Right cardiac atrium (tissue), 5 donors: Measurements from ENCODE around the gene MAP7D1. TPM values are rescaled to one million over a fixed set of nuclear protein-coding genes. Genes with fewer than 3 reads are reported as not detected.

Source experiments
- ATAC-seq, 2 donors: fragments of 200-7000 bp; cut with Tn5 transposase; one replicate each; pipeline versions ENCODE4 v1.8.0 to v1.9.1; 2020; ENCODE audit warnings: moderate library complexity in 2 of 2, mild to moderate bottlenecking in 1 of 2
- DNase-seq, 3 donors: peaks; one replicate each; pipeline ENCODE4 v3.0.0-alpha.2; 2020
- H3K27ac ChIP-seq: one replicate; pipeline ENCODE4 v1.5.1; 2013; ENCODE audit warnings: mild to moderate bottlenecking, low read length, control low read depth, moderate library complexity
- H3K27me3 ChIP-seq: one replicate; pipeline ENCODE4 v1.6.1; 2013; ENCODE audit not compliant: control insufficient read depth, insufficient read depth
- H3K4me1 ChIP-seq: one replicate; pipeline ENCODE4 v1.6.1; 2013; ENCODE audit warnings: low read length; ENCODE audit not compliant: control insufficient read depth, insufficient read depth
- H3K4me3 ChIP-seq: one replicate; pipeline ENCODE4 v1.5.1; 2013; ENCODE audit warnings: low read length, control low read depth
- H3K9me3 ChIP-seq: one replicate; pipeline ENCODE4 v1.6.1; 2013; ENCODE audit warnings: low read length; ENCODE audit not compliant: control insufficient read depth
- WGBS: extraction: QIAGEN DNeasy Blood & Tissue Kit; methylation state at CpG from one replicate; pipeline ENCODE4 v1.1.7; 2013; 5-methylcytosine and 5-hydroxymethylcytosine counted together
- intact Hi-C, 4 donors: fragments of 100-400 bp; cut with DNase I; formaldehyde crosslinking; loops; one replicate each; pipeline versions ENCODE4 v1.11.0 to v1.14.0; 2022 to 2023
- long read RNA-seq, 4 donors: library from polyadenylated mRNA; unstranded; transcript quantifications; one replicate each; pipeline ENCODE4 v2.0.0, GENCODE V29; 2020 to 2021
- polyA plus RNA-seq: library from polyadenylated mRNA; stranded (reverse); fragments of 200-250 nt; gene quantifications from one replicate; pipeline ENCODE4 v1.2.3, GENCODE V29; 2013
- total RNA-seq, 4 donors: library from RNA; stranded (reverse); fragmentation: NEBNext Ultra II Directional; extraction: Animal tissue kit (Norgen Biotek cat#: 25700); gene quantifications; one replicate each; pipeline ENCODE4 v1.2.1, GENCODE V29; 2021
- donor health status: healthy with polysubstance abuse.
- donor health status: DM: no; HTN: yes; CAD: no.
- donor health status: DM: no; HTN: no; CAD: no.
- donor health status: DM: no; HTN: yes; CAD: no; lungs with severe emphysema.
- donor health status: DM: yes; HTN: yes; CAD: no.

Gene MAP7D1
- 100 to 1,000 TPM; 285 to 403 (median 374) TPM for total RNA-seq
- 330 TPM for polyA plus RNA-seq
- long read RNA-seq, donor 1, transcript MAP7D1-203 (18 exons, 3,238 nt): major isoform, 62 of 510 reads
- long read RNA-seq, donor 1, transcript MAP7D1-201 (16 exons, 3,456 nt): minor isoform, 26 of 510 reads
- long read RNA-seq, donor 1, transcript MAP7D1-204 (17 exons, 3,324 nt): minor isoform, 5 of 510 reads
- long read RNA-seq, donor 1, partial matches to known transcripts: 257 of 510 reads
- long read RNA-seq, donor 1, other reads (novel, unspliced or antisense): 158 of 510 reads
- long read RNA-seq, donor 2, transcript MAP7D1-201 (16 exons, 3,456 nt): minor isoform, 30 of 387 reads
- long read RNA-seq, donor 2, transcript MAP7D1-203 (18 exons, 3,238 nt): major isoform, 90 of 387 reads
- long read RNA-seq, donor 2, transcript MAP7D1-204 (17 exons, 3,324 nt): minor isoform, 8 of 387 reads
- long read RNA-seq, donor 2, partial matches to known transcripts: 122 of 387 reads
- long read RNA-seq, donor 2, other reads (novel, unspliced or antisense): 137 of 387 reads
- long read RNA-seq, donor 3, partial matches to known transcripts: 29 of 45 reads
- long read RNA-seq, donor 3, other reads (novel, unspliced or antisense): 15 of 45 reads
- long read RNA-seq, donor 4, transcript MAP7D1-203 (18 exons, 3,238 nt): major isoform, 61 of 335 reads
- long read RNA-seq, donor 4, transcript MAP7D1-201 (16 exons, 3,456 nt): minor isoform, 29 of 335 reads
- long read RNA-seq, donor 4, partial matches to known transcripts: 105 of 335 reads
- long read RNA-seq, donor 4, other reads (novel, unspliced or antisense): 136 of 335 reads

- ATAC-seq: peak; percentile 65 to 79
- WGBS: under 1% methylated on average over 88 of the region's 88 CpGs
These were observed at the start of gene MAP7D1 for GRCh38 chr1:36155408-36156328. MAP7D1 (plus strand) TSS chr1:36156160; CDS start chr1:36156418, 258 bp downstream.

GRCh38 chr1:36106269-36106668 is 49.7 kb upstream of the MAP7D1 start:
- WGBS: 36% methylated on average over 5 of the region's 5 CpGs
- intact Hi-C loops: loop anchor here in 1 of 4 donors (10.0 kb wide), 1 partner anchor 79 kb away; no protein-coding TSS in a partner anchor

More at GRCh38 chr1:36155408-36156328, at the start of gene MAP7D1:
- no peaks in the 10 kb centered on the region for H3K9me3 ChIP-seq
- peak within 1 kb of the TSS; percentile 95 for H3K4me3 ChIP-seq
- H3K4me1 ChIP-seq: peaks cover 21% of the 10 kb centered on the region
- peak; percentile 91 to 96 (median 96) for DNase-seq
- peak within 1 kb of the TSS; percentile 99 for H3K27ac ChIP-seq
- no peaks in the 10 kb centered on the region for H3K27me3 ChIP-seq
- intact Hi-C loops: loop anchor here in 2 of 4 donors (10.0 kb wide), 2 partner anchors 129 to 229 kb away; partner anchors contain the start of gene STK40 (in 1 of the 2)

GRCh38 chr1:36107394-36107793 is 48.6 kb upstream of the MAP7D1 start:
- Histone ChIP-seq H3K4me3 (no peak overlapping the region), H3K4me1 (no peaks in the 10 kb centered on the region), H3K9me3 (no peaks in the 10 kb centered on the region), H3K27me3 (no peaks in the 10 kb centered on the region), H3K27ac (no peak overlapping the region)
- WGBS: 84% methylated on average over 9 of the region's 9 CpGs
- intact Hi-C loops: loop anchor here in 1 of 4 donors (10.0 kb wide), 1 partner anchor 77 kb away; no protein-coding TSS in a partner anchor
- DNase-seq (peak in 1 of 3 donors; percentile 71), ATAC-seq (no peak)

More at GRCh38 chr1:36106269-36106668, 49.7 kb upstream of the MAP7D1 start:
- Histone ChIP-seq H3K27me3 (no peaks in the 10 kb centered on the region), H3K4me3 (no peak overlapping the region), H3K9me3 (no peaks in the 10 kb centered on the region), H3K27ac (no peak overlapping the region), H3K4me1 (no peaks in the 10 kb centered on the region)
- no peak for DNase-seq
- no peak for ATAC-seq

DNA sequence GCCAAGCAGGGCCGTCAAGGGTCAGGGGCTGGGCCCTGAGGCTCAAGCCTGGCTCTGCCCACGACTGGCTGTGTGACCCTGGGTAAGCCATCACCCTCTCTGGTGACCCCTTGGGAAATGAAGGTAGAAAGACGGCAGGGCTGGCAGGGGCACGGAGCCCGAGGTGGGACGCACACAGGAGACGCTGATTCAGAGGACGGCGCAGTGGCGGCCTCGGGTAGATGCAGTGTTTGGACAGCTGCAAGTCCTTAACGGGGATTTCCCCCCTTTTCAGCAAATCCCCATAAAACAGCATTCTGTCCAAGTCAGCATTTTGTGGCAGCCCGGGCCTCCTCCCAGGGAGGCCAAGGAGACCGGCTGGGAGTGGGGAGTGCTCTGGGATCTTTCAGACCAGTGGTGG is 47.6 kb upstream of the MAP7D1 start:
- H3K4me1 ChIP-seq: no peaks in the 10 kb centered on the region
- no peak overlapping the region for H3K27ac ChIP-seq
- no peaks in the 10 kb centered on the region for H3K9me3 ChIP-seq
- ATAC-seq (no peak), DNase-seq (no peak)
- intact Hi-C loops: loop anchor here in 1 of 4 donors (10.0 kb wide), 1 partner anchor 76 kb away; no protein-coding TSS in a partner anchor
- H3K4me3 ChIP-seq: no peak overlapping the region
- no peaks in the 10 kb centered on the region for H3K27me3 ChIP-seq
- 79% methylated on average over 14 of the region's 14 CpGs for WGBS

- Histone ChIP-seq H3K9me3 (no peaks in the 10 kb centered on the region), H3K27me3 (no peaks in the 10 kb centered on the region), H3K4me1 (no peaks in the 10 kb centered on the region), H3K4me3 (no peak overlapping the region), H3K27ac (no peak overlapping the region)
- 81% methylated on average over 11 of the region's 11 CpGs for WGBS
- no peak for DNase-seq
- no peak for ATAC-seq
- intact Hi-C loops: loop anchor here in 1 of 4 donors (10.0 kb wide), 1 partner anchor 76 kb away; no protein-coding TSS in a partner anchor
These were observed 46.8 kb upstream of the MAP7D1 start for GRCh38 chr1:36109041-36109679.

DNA sequence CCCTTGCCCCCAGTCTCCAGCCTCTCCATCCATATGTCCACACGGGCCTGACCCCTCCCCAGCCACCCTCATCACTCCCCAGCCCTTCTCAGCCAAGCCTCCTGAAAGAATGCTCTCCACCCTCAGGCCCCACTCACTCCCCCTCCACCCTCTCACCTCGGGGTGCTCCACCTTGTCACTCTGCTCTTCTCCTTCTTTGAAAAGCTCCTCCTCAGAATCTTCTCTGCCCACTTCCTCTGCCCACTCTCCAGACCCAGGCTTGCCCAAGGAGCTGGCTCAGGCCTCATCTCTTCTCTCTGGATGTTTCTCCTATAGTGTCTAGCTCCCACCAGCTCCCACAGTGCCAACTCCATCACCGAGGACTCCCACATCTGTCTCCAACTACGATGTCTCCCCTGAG is 44.8 kb upstream of the MAP7D1 start:
- intact Hi-C loops: no loop called here
- no peak overlapping the region for H3K27ac ChIP-seq
- H3K9me3 ChIP-seq: no peaks in the 10 kb centered on the region
- WGBS: 64% methylated on average over 4 of the region's 4 CpGs
- H3K27me3 ChIP-seq: no peaks in the 10 kb centered on the region
- H3K4me1 ChIP-seq: no peaks in the 10 kb centered on the region
- no peak overlapping the region for H3K4me3 ChIP-seq
- no peak for ATAC-seq
- DNase-seq: no peak

GRCh38 chr1:36112823-36113222 is 43.1 kb upstream of the MAP7D1 start:
- intact Hi-C loops: no loop called here
- ATAC-seq (no peak), DNase-seq (no peak)
- H3K4me1 ChIP-seq: no peaks in the 10 kb centered on the region
- no peaks in the 10 kb centered on the region for H3K27me3 ChIP-seq
- H3K27ac ChIP-seq: no peak overlapping the region
- no peak overlapping the region for H3K4me3 ChIP-seq
- no peaks in the 10 kb centered on the region for H3K9me3 ChIP-seq
- WGBS: 87% methylated on average over 9 of the region's 9 CpGs

DNA sequence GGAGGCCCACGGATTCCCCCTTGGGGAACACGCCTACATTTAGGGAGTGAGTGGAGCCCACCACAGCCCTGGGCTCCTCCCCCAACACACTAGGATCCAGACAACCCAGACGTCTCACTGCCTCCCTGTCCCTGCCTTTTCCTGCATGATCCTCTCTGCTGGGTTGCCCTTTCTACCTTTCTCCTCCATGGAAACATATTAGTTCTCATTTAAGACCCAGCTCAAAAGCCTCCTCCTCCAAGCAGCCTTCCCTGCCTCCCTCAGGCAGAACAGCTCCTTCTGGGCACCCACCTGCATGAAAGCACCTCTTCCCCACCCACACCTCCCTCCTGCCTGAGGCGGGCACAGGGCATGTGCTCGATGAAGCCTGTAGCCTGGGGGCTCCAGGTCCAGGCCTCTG is 41.6 kb upstream of the MAP7D1 start:
- intact Hi-C loops: no loop called here
- 66% methylated on average over 5 of the region's 5 CpGs for WGBS
- Histone ChIP-seq H3K9me3 (no peaks in the 10 kb centered on the region), H3K4me1 (no peaks in the 10 kb centered on the region), H3K27me3 (no peaks in the 10 kb centered on the region), H3K27ac (no peak overlapping the region), H3K4me3 (no peak overlapping the region)
- ATAC-seq (no peak), DNase-seq (no peak)

- DNase-seq (peak; percentile 52 to 87 (median 85)), ATAC-seq (peak; percentile 65 to 79)
- 50% methylated on average over 18 of the region's 18 CpGs for WGBS
- no peak overlapping the region for H3K4me3 ChIP-seq
- no peaks in the 10 kb centered on the region for H3K9me3 ChIP-seq
- H3K4me1 ChIP-seq: no peaks in the 10 kb centered on the region
- no peaks in the 10 kb centered on the region for H3K27me3 ChIP-seq
- no peak overlapping the region for H3K27ac ChIP-seq
- intact Hi-C loops: no loop called here
These were observed 40.7 kb upstream of the MAP7D1 start for GRCh38 chr1:36115200-36115669.

- Histone ChIP-seq H3K9me3 (no peaks in the 10 kb centered on the region), H3K4me3 (no peak overlapping the region), H3K27me3 (no peaks in the 10 kb centered on the region), H3K4me1 (no peaks in the 10 kb centered on the region), H3K27ac (no peak overlapping the region)
- DNase-seq (no peak), ATAC-seq (no peak)
- intact Hi-C loops: no loop called here
- WGBS: 63% methylated on average over 5 of the region's 5 CpGs
These were observed 40.0 kb upstream of the MAP7D1 start for GRCh38 chr1:36115931-36116330.
